Urinary bladder (tissue), 4 donors: ENCODE data around the gene SAXO1. TPM values are rescaled to one million over a fixed set of nuclear protein-coding genes. Genes with fewer than 3 reads are reported as not detected.
"Not testable (repeated sequence)": the region's sequence is repeated elsewhere in the genome, so short reads cannot be mapped to it uniquely, and the experiment has no call there.

Experiments used
- DNase-seq: peaks from one replicate; pipeline ENCODE4 v3.0.0-alpha.2; 2015; ENCODE audit errors: extremely low spot score
- H3K27ac ChIP-seq: one replicate; pipeline ENCODE4 v1.5.1; 2013; ENCODE audit warnings: low read depth, mild to moderate bottlenecking, moderate library complexity
- H3K36me3 ChIP-seq: one replicate; pipeline ENCODE4 v1.6.1; 2013; ENCODE audit warnings: mild to moderate bottlenecking, moderate library complexity; ENCODE audit not compliant: insufficient read depth
- H3K4me1 ChIP-seq: one replicate; pipeline ENCODE4 v1.6.1; 2013; ENCODE audit warnings: mild to moderate bottlenecking, moderate library complexity; ENCODE audit not compliant: insufficient read depth
- H3K4me3 ChIP-seq: one replicate; pipeline ENCODE4 v1.5.1; 2013; ENCODE audit warnings: low read depth, low read length
- WGBS: extraction: QIAGEN DNeasy Blood & Tissue Kit; methylation state at CpG from one replicate; pipeline ENCODE4 v1.1.7; 2013; 5-methylcytosine and 5-hydroxymethylcytosine counted together
- polyA plus RNA-seq: library from polyadenylated mRNA; stranded (reverse); fragments of 200-250 nt; gene quantifications from one replicate; pipeline ENCODE4 v1.2.3, GENCODE V29; 2013
- total RNA-seq: library from RNA; depleted of rRNA; stranded (reverse); fragments of >200 nt; gene quantifications from one replicate; pipeline ENCODE4 v1.2.3, GENCODE V29; 2014
- donor health status: healthy with polysubstance abuse.
- donor health status: healthy.

The SAXO1 gene
- total and polyA plus RNA-seq, 2 donors: 0.03 to 0.21 TPM

DNA sequence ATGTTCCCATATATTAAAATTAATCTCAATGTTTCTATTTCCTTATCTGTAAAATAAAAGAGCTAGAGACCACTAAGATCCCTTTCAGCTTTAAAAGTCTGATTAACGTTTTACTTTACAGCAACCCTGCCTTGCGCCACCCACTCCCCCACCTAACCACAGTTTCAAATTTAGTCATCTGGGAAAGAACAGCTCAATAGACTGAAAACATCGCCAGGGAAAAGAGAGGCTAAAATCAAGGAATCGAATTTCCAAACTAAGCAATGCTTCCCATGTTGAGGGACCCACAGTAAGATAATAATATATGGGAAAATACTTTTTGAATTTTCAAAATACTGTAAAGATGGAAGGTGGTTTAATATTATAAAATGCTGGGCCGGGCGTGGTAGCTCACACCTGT, 6.6 kb downstream of the SAXO1 start:
- WGBS: 90% methylated on average over 6 of the region's 6 CpGs
- no peaks in the 10 kb centered on the region for H3K4me1 ChIP-seq
- DNase-seq: no peak
- no peak overlapping the region for H3K27ac ChIP-seq
- no peak overlapping the region for H3K4me3 ChIP-seq
- no peaks in the 10 kb centered on the region for H3K36me3 ChIP-seq

- Histone ChIP-seq H3K36me3 (no peaks in the 10 kb centered on the region), H3K4me1 (no peaks in the 10 kb centered on the region), H3K27ac (no peak overlapping the region), H3K4me3 (no peak overlapping the region)
- no peak for DNase-seq
- 53% methylated on average over 5 of the region's 5 CpGs for WGBS
Measured at GRCh38 chr9:19023078-19023477, 9.9 kb downstream of the SAXO1 start.

DNA sequence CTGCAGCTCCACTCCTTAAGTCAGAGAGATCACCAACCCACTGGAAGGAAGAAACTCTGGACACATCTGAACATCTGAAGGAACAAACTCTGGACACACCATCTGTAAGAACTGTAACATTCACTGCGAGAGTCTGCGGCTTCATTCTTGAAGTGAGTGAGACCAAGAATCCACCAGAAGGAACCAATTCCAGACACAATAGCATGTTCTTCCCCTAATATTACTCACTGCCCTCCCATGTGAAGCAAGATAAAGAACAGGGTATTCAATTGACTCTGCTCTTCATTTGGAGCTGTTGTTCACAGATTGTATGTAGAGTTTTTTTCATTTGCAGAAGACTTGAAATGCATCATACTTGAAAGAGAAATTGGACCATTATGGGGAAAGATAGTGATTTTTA, 10.8 kb downstream of the SAXO1 start:
- Histone ChIP-seq H3K4me1 (no peaks in the 10 kb centered on the region), H3K36me3 (no peaks in the 10 kb centered on the region), H3K4me3 (no peak overlapping the region), H3K27ac (no peak overlapping the region)
- 98% methylated on average over 2 of the region's 2 CpGs for WGBS
- no peak for DNase-seq

DNA sequence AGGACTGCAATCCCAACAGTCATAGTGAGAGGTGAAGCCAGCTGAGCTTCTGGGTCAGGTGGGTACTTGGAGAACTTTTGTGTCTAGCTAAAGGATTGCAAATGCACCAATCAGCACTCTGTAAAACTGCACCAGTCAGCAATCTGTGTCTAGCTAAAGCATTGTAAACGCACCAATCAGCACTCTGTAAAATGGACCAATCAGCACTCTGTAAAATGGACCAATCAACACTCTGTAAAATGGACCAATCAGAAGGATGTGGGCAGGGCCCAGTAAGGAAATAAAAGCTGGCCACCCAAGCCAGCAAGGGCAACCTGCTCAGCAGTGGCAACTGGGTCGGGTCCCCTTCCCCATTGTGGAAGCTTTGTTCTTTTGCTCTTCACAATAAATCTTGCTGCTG, 11.4 kb downstream of the SAXO1 start:
- DNase-seq, H3K27ac ChIP-seq, H3K36me3 ChIP-seq, H3K4me3 ChIP-seq, H3K4me1 ChIP-seq: not testable (repeated sequence)
- 93% methylated on average over 2 of the region's 2 CpGs for WGBS

- no peak overlapping the region for H3K4me3 ChIP-seq
- no peak for DNase-seq
- H3K27ac ChIP-seq: no peak overlapping the region
- no peaks in the 10 kb centered on the region for H3K36me3 ChIP-seq
- H3K4me1 ChIP-seq: no peaks in the 10 kb centered on the region
- 87% methylated on average over 3 of the region's 3 CpGs for WGBS
Measured at GRCh38 chr9:19020886-19021455, 12.0 kb downstream of the SAXO1 start.

DNA sequence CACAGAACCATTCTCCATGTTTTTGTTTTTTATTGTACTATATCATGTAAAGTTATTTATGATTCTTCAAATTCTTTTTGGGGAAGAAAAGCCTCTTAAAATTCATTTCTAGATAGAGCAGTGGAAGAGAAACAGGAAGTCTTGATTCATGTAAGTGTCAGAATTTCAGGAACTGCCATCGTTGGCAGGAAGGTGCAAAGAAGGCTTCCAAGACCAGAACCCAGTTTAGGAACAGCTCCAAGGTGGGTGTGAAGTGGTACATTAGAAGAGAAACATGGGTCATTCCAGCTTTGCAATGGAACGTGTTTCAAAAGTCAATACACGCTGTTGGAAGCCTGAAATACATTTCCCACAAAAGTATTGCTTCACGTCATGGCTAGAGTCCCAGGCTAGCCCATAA, 14.8 kb downstream of the SAXO1 start:
- Histone ChIP-seq H3K27ac (no peak overlapping the region), H3K4me3 (no peak overlapping the region), H3K4me1 (no peaks in the 10 kb centered on the region), H3K36me3 (no peaks in the 10 kb centered on the region)
- no peak for DNase-seq
- 64% methylated on average over 4 of the region's 4 CpGs for WGBS

GRCh38 chr9:19009391-19009965, 23.5 kb downstream of the SAXO1 start:
- no peak for DNase-seq
- Histone ChIP-seq H3K4me3 (no peak overlapping the region), H3K36me3 (no peaks in the 10 kb centered on the region), H3K27ac (no peak overlapping the region), H3K4me1 (no peaks in the 10 kb centered on the region)
- WGBS: 78% methylated on average over 5 of the region's 5 CpGs

DNA sequence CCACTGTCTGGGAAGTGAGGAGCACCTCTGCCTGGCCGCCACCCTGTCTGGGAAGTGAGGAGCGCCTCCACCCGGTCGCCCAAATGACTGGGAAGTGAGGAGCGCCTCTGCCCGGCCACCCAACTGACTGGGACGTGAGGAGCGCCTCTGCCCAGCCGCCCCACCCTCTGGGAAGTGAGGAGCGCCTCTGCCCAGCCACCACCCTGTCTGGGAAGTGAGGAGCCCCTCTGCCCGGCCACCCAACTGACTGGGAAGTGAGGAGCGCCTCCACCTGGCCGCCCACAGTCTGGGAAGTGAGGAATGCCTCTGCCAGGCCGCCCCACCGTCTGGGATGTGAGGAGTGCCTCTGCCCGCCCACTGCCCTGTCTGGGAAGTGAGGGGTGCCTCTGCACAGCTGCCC, 32.9 kb downstream of the SAXO1 start:
- no peak overlapping the region for H3K27ac ChIP-seq
- H3K36me3 ChIP-seq: no peaks in the 10 kb centered on the region
- no peak overlapping the region for H3K4me3 ChIP-seq
- H3K4me1 ChIP-seq: no peaks in the 10 kb centered on the region
- WGBS: 94% methylated on average over 16 of the region's 16 CpGs
- no peak for DNase-seq

DNA sequence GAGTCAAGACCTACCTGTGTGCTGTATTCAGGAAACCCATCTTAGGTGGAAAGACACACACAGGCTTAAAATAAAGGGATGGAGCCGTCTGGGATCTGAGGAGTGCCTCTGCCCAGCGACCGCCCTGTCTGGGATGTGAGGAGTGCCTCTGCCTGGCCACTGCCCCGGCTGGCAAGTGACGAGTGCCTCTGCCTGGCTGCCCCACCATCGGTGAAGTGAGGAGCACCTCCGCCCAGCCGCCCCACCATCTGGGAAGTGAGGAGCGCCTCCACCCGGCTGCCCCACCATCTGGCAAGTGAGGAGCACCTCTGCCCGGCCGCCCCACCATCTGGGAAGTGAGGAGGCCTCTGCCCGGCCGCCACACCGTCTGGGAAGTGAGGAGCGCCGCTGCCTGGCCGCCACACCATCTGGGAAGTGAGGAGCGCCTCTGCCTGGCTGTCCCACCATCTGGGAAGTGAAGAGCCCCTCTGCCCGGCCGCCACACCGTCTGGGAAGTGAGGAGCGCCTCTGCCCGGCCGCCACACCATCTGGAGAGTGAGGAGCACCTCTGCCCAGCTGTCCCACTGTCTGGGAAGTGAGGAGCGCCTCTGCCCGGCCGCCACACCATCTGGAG, 33.7 kb downstream of the SAXO1 start:
- 96% methylated on average over 28 of the region's 28 CpGs for WGBS
- no peak overlapping the region for H3K4me3 ChIP-seq

GRCh38 chr9:18997151-18997550, 35.9 kb downstream of the SAXO1 start:
- 97% methylated on average over 2 of the region's 2 CpGs for WGBS
- no peaks in the 10 kb centered on the region for H3K4me1 ChIP-seq
- H3K4me3 ChIP-seq: no peak overlapping the region
- no peak overlapping the region for H3K27ac ChIP-seq
- no peak for DNase-seq
- H3K36me3 ChIP-seq: no peaks in the 10 kb centered on the region

More for the DNA sequence above, 33.7 kb downstream of the SAXO1 start:
- Histone ChIP-seq H3K36me3 (no peaks in the 10 kb centered on the region), H3K4me1 (no peaks in the 10 kb centered on the region), H3K27ac (no peak overlapping the region)
- no peak for DNase-seq

DNA sequence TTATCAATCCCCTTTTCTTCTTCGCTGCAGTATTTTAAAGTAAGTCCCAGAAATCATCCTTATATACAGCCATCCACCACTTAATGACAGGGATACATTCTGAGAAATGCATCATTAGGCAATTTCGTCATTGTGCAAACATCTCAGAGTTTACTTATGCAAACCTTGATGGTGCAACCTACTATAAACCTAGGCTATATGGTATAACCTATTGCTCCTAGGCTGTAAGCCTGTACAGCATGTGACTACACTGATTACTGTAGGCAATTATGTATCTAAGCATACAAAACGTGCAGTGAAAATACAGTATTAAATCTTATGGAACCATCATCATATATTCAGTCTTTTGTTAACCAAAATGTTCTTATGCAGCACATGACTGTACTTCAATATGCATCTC, 36.8 kb downstream of the SAXO1 start:
- H3K4me1 ChIP-seq: no peaks in the 10 kb centered on the region
- no peaks in the 10 kb centered on the region for H3K36me3 ChIP-seq
- DNase-seq: no peak
- H3K4me3 ChIP-seq: no peak overlapping the region
- WGBS: 84% methylated on average over 3 of the region's 3 CpGs
- no peak overlapping the region for H3K27ac ChIP-seq

GRCh38 chr9:18994263-18994916, 38.6 kb downstream of the SAXO1 start:
- DNase-seq: no peak

DNA sequence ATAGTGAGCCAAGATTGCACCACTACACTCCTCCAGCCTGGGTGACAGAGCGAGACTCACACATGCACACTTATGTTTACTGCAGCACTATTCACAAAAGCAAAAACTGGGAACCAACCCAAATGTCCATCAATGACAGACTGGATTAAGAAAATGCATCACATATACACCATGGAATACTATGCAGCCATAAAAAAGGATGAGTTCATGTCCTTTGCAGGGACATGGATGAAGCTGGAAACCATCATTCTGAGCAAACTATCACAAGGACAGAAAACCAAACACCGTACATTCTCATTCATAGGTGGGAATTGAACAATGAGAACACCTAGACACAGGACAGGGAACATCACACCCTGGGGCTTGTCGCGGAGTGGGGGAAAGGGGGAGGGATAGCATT, 41.8 kb downstream of the SAXO1 start:
- not testable (repeated sequence) for H3K4me3 ChIP-seq, DNase-seq, H3K27ac ChIP-seq, H3K36me3 ChIP-seq, H3K4me1 ChIP-seq
- 98% methylated on average over 4 of the region's 4 CpGs for WGBS

More at GRCh38 chr9:18994263-18994916, 38.6 kb downstream of the SAXO1 start:
- Histone ChIP-seq H3K36me3 (no peaks in the 10 kb centered on the region), H3K4me1 (no peaks in the 10 kb centered on the region), H3K27ac (no peak overlapping the region), H3K4me3 (no peak overlapping the region)
- 72% methylated on average over 10 of the region's 10 CpGs for WGBS

DNA sequence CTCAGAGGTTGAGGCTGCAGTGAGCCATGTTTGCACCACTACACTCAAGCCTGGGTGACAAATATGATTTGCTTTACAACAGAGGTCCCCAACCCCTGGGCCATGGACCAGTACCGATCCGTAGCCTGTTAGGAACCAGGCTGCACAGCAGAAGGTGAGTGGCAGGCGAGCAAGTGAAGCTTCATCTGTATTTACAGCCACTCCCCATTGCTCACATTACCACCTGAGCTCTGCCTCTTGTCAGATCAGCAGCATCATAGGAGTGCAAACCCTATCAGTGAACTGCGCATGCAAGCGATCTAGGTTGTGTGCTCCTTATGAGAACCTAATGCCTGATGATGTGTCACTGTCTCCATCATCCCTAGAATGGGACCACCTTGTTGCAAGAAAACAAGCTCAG, 42.5 kb downstream of the SAXO1 start:
- DNase-seq: no peak
- Histone ChIP-seq H3K27ac (no peak overlapping the region), H3K4me1 (no peaks in the 10 kb centered on the region), H3K4me3 (no peak overlapping the region), H3K36me3 (no peaks in the 10 kb centered on the region)
- 89% methylated on average over 5 of the region's 5 CpGs for WGBS
